CD14-positive monocyte (primary cell): ENCODE data around the gene RELN. TPM values are rescaled to one million over a fixed set of nuclear protein-coding genes. Genes with fewer than 3 reads are reported as not detected.

ENCODE experiments used
- DNase-seq, 3 donors: peaks; one replicate each; pipeline ENCODE4 v3.0.0-alpha.2; 2011 to 2022
- H2AFZ ChIP-seq: 2 replicates; pipeline ENCODE4 v1.6.0; 2012; ENCODE audit warnings: mild to moderate bottlenecking, low read depth, low read length, inconsistent platforms; ENCODE audit not compliant: insufficient read depth, poor library complexity, severe bottlenecking
- H3K27ac ChIP-seq, 2 donors: 1 replicate in 1 of 2; 2 replicates in 1 of 2; pipeline ENCODE4 v1.5.1; 2012 to 2013; ENCODE audit warnings: low read length in 2 of 2, control low read depth in 1 of 2, inconsistent platforms in 1 of 2, low read depth in 1 of 2, mild to moderate bottlenecking in 1 of 2
- H3K27me3 ChIP-seq, 2 donors: one replicate each; pipeline versions ENCODE4 v1.6.0 to v1.6.1; 2011 to 2013; ENCODE audit warnings: low read length in 2 of 2; ENCODE audit not compliant: control insufficient read depth in 2 of 2, insufficient read depth in 2 of 2
- H3K36me3 ChIP-seq, 2 donors: replicated peaks in 1 of 2; 1 replicate in 1 of 2; 2 replicates in 1 of 2; pipeline versions ENCODE4 v1.5.1 to v1.6.1; 2012 to 2013; ENCODE audit warnings: low read length in 2 of 2, control low read depth in 1 of 2, inconsistent platforms in 1 of 2, mild to moderate bottlenecking in 1 of 2; ENCODE audit not compliant: insufficient read depth in 2 of 2, control insufficient read depth in 1 of 2
- H3K4me1 ChIP-seq, 2 donors: 1 replicate in 1 of 2; 2 replicates in 1 of 2; pipeline versions ENCODE4 v1.5.1 to v1.6.1; 2012 to 2013; ENCODE audit warnings: low read length in 2 of 2, control low read depth in 1 of 2, inconsistent platforms in 1 of 2, mild to moderate bottlenecking in 1 of 2, moderate library complexity in 1 of 2; ENCODE audit not compliant: insufficient read depth in 2 of 2, control insufficient read depth in 1 of 2
- H3K4me2 ChIP-seq: replicated peaks from 2 replicates; pipeline ENCODE3; 2012; ENCODE audit warnings: low read length, moderate library complexity, mild to moderate bottlenecking; ENCODE audit not compliant: poor library complexity, severe bottlenecking; ENCODE audit errors: extremely low read depth
- H3K4me3 ChIP-seq, 3 experiments: fragments of 200-600 bp in 1 of 3; sonication (generic) in 1 of 3; replicated peaks in 1 of 3; 1 replicate in 2 of 3; 2 replicates in 1 of 3; pipeline ENCODE4 v1.5.1; 2011 to 2013; ENCODE audit warnings: low read length in 3 of 3, mild to moderate bottlenecking in 3 of 3, control low read depth in 2 of 3, low read depth in 2 of 3, inconsistent platforms in 1 of 3, moderate library complexity in 1 of 3
- H3K79me2 ChIP-seq: 2 replicates; pipeline ENCODE4 v1.6.0; 2012; ENCODE audit warnings: mild to moderate bottlenecking, control low read depth, inconsistent platforms, low read length, moderate library complexity; ENCODE audit not compliant: insufficient read depth
- H3K9ac ChIP-seq: 2 replicates; pipeline ENCODE4 v1.6.0; 2017; ENCODE audit warnings: low read length, mild to moderate bottlenecking; ENCODE audit not compliant: insufficient read depth, poor library complexity, severe bottlenecking
- H3K9me3 ChIP-seq, 2 donors: replicated peaks in 1 of 2; 1 replicate in 1 of 2; 2 replicates in 1 of 2; pipeline versions ENCODE4 v1.5.1 to v1.6.1; 2012 to 2013; ENCODE audit warnings: low read length in 2 of 2, control low read depth in 1 of 2; ENCODE audit not compliant: control insufficient read depth in 1 of 2, insufficient read depth in 1 of 2
- H4K20me1 ChIP-seq: 2 replicates; pipeline ENCODE4 v1.6.0; 2012; ENCODE audit warnings: mild to moderate bottlenecking, low read length, control low read depth, moderate library complexity; ENCODE audit not compliant: insufficient read depth
- H3K27ac Mint-ChIP-seq, 7 donors: one replicate each; pipeline ENCODE4 v1.8.0; 2020; ENCODE audit warnings: mild to moderate bottlenecking in 7 of 7, mixed read lengths in 7 of 7, moderate library complexity in 6 of 7, inconsistent platforms in 2 of 7
- H3K27me3 Mint-ChIP-seq, 3 donors: one replicate each; pipeline ENCODE4 v1.8.0; 2021 to 2022; ENCODE audit warnings: low read depth in 3 of 3, mild to moderate bottlenecking in 3 of 3, mixed read lengths in 3 of 3, moderate library complexity in 3 of 3, inconsistent platforms in 1 of 3
- H3K36me3 Mint-ChIP-seq, 2 donors: one replicate each; pipeline ENCODE4 v1.8.0; 2020; ENCODE audit warnings: mixed read lengths in 2 of 2, inconsistent platforms in 1 of 2, mild to moderate bottlenecking in 1 of 2
- H3K4me1 Mint-ChIP-seq: one replicate; pipeline ENCODE4 v1.8.0; 2020; ENCODE audit warnings: mild to moderate bottlenecking, mixed read lengths
- H3K4me3 Mint-ChIP-seq, 2 donors: one replicate each; pipeline ENCODE4 v1.8.0; 2020; ENCODE audit warnings: mild to moderate bottlenecking in 2 of 2, mixed read lengths in 2 of 2, moderate library complexity in 1 of 2
- H3K9me3 Mint-ChIP-seq, 7 donors: one replicate each; pipeline ENCODE4 v1.8.0; 2020 to 2022; ENCODE audit warnings: mixed read lengths in 7 of 7, mild to moderate bottlenecking in 6 of 7, moderate library complexity in 6 of 7, inconsistent platforms in 2 of 7
- CTCF ChIP-seq: fragments of 200-600 bp; IDR thresholded peaks from one replicate; pipeline ENCODE4 v1.8.0; 2022; ENCODE audit warnings: antibody characterized with exemption, mild to moderate bottlenecking
- WGBS: methylation state at CpG from one replicate; pipeline ENCODE4 v1.1.5; 2013; ENCODE audit warnings: missing lambda C conversion rate; ENCODE audit not compliant: insufficient coverage; 5-methylcytosine and 5-hydroxymethylcytosine counted together
- intact Hi-C, 2 donors: fragments of 100-400 bp; cut with micrococcal nuclease; formaldehyde crosslinking; loops; one replicate each; pipeline versions ENCODE4 v1.15.0 to v1.15.1; 2023
- polyA plus RNA-seq, 3 donors: library from polyadenylated mRNA; depleted of rRNA in 1 of 3; unstranded in 2 of 3; stranded (reverse) in 1 of 3; fragments of 300-500 nt in 2 of 3; fragments of >200 nt in 1 of 3; fragmentation: Illumina TruSeq in 2 of 3; gene quantifications; 1 replicate in 2 of 3; 2 replicates in 1 of 3; pipeline ENCODE4 v1.2.3, GENCODE V29; 2012 to 2021

The RELN gene
- polyA plus RNA-seq, 3 donors, result not detected

- no peak overlapping the region for H3K4me3 Mint-ChIP-seq
These were observed 278.0 kb downstream of the RELN start for GRCh38 chr7:103711413-103711812.

GRCh38 chr7:103710247-103710646, 279.2 kb downstream of the RELN start:
- no peak overlapping the region for H3K9ac ChIP-seq
- Mint-ChIP-seq H3K27ac (no peak overlapping the region), H3K36me3 (no peaks in the 10 kb centered on the region), H3K4me1 (no peaks in the 10 kb centered on the region), H3K27me3 (peaks cover 0 to 1% (median 0%) of the 10 kb centered on the region in 3 donors), H3K9me3 (no peaks in the 10 kb centered on the region), H3K4me3 (no peak overlapping the region)
- no peaks in the 10 kb centered on the region for H3K9me3 ChIP-seq
- H3K4me1 ChIP-seq, result no peaks in the 10 kb centered on the region
- no peaks in the 10 kb centered on the region for H3K27me3 ChIP-seq
- no peak overlapping the region for H3K4me3 ChIP-seq
- no CpG with 5 or more reads among the region's 2 CpGs for WGBS
- no peak overlapping the region for H3K4me2 ChIP-seq
- H4K20me1 ChIP-seq, result no peaks in the 10 kb centered on the region
- no peak for DNase-seq
- H3K27ac ChIP-seq, result no peak overlapping the region
- H2AFZ ChIP-seq, result no peak overlapping the region
- no peaks in the 10 kb centered on the region for H3K36me3 ChIP-seq
- intact Hi-C loops, result no loop called here
- no peaks in the 10 kb centered on the region for H3K79me2 ChIP-seq
- TF ChIP-seq CTCF, result no peak

More at GRCh38 chr7:103711413-103711812, 278.0 kb downstream of the RELN start:
- no peak for TF ChIP-seq CTCF
- no peak overlapping the region for H2AFZ ChIP-seq
- H3K27ac ChIP-seq, result no peak overlapping the region
- no peaks in the 10 kb centered on the region for H3K79me2 ChIP-seq
- H3K9ac ChIP-seq, result no peak overlapping the region
- no peaks in the 10 kb centered on the region for H3K4me1 ChIP-seq
- Mint-ChIP-seq H3K27me3 (peaks cover 0 to 1% (median 0%) of the 10 kb centered on the region in 3 donors), H3K9me3 (no peaks in the 10 kb centered on the region), H3K27ac (no peak overlapping the region), H3K4me1 (no peaks in the 10 kb centered on the region), H3K36me3 (no peaks in the 10 kb centered on the region)
- intact Hi-C loops, result no loop called here
- no peaks in the 10 kb centered on the region for H3K9me3 ChIP-seq
- no peak for DNase-seq
- no CpG with 5 or more reads among the region's 4 CpGs for WGBS
- no peak overlapping the region for H3K4me3 ChIP-seq
- no peak overlapping the region for H3K4me2 ChIP-seq
- no peaks in the 10 kb centered on the region for H3K27me3 ChIP-seq
- no peaks in the 10 kb centered on the region for H3K36me3 ChIP-seq
- no peaks in the 10 kb centered on the region for H4K20me1 ChIP-seq
